GM21576 (cell line): Measurements from ENCODE around the gene GPX3.
A peak's percentile ranks its signal among the peaks of the same experiment; 100 is the strongest.

Experiments used
- ATAC-seq: cut with Tn5 transposase; IDR thresholded peaks from one replicate; pipeline ENCODE4 v1.9.1; 2021; ENCODE audit warnings: mild to moderate bottlenecking, moderate library complexity; ENCODE audit not compliant: unreplicated experiment

The GPX3 gene

GRCh38 chr5:151055336-151055735, 34.9 kb downstream of the GPX3 start:
- ATAC-seq: no peak

- no peak for ATAC-seq
Observed at GRCh38 chr5:151056379-151057325, 36.3 kb downstream of the GPX3 start.

GRCh38 chr5:151058301-151058700, 37.9 kb downstream of the GPX3 start:
- no peak for ATAC-seq

GRCh38 chr5:151058891-151059489, 38.6 kb downstream of the GPX3 start:
- ATAC-seq: no peak

GRCh38 chr5:151060742-151061141, 40.4 kb downstream of the GPX3 start:
- no peak for ATAC-seq

- ATAC-seq: no peak
Observed at GRCh38 chr5:151062405-151063141, 42.2 kb downstream of the GPX3 start.

- no peak for ATAC-seq
Observed at GRCh38 chr5:151063142-151063989, 43.0 kb downstream of the GPX3 start.

GRCh38 chr5:151064916-151065499, 44.6 kb downstream of the GPX3 start:
- ATAC-seq: no peak

GRCh38 chr5:151065609-151066008, 45.2 kb downstream of the GPX3 start:
- ATAC-seq: no peak

- ATAC-seq: no peak
Observed at GRCh38 chr5:151066920-151067319, 46.5 kb downstream of the GPX3 start.

- ATAC-seq: no peak
Observed at GRCh38 chr5:151067632-151068432, 47.4 kb downstream of the GPX3 start.

- ATAC-seq: peak; percentile 63
Observed at GRCh38 chr5:151068433-151069197, 48.2 kb downstream of the GPX3 start.

GRCh38 chr5:151070449-151070848, 50.1 kb downstream of the GPX3 start:
- no peak for ATAC-seq

GRCh38 chr5:151071021-151071420, 50.6 kb downstream of the GPX3 start:
- ATAC-seq: no peak

GRCh38 chr5:151071848-151072629, 51.6 kb downstream of the GPX3 start:
- no peak for ATAC-seq

GRCh38 chr5:151072630-151073025, 52.2 kb downstream of the GPX3 start:
- ATAC-seq: no peak

- no peak for ATAC-seq
Observed at GRCh38 chr5:151073280-151073679, 52.9 kb downstream of the GPX3 start.

GRCh38 chr5:151074557-151074956, 54.2 kb downstream of the GPX3 start:
- ATAC-seq: no peak
